SK-N-SH (cell line): ENCODE results near the gene MAN2A2. TPM values are rescaled to one million over a fixed set of nuclear protein-coding genes. Genes with fewer than 3 reads are reported as not detected.

Experiments used
- CTCF ChIA-PET: fragments of 300-600, 350-600 bp; formaldehyde crosslinking; extraction: SDS; loops from one replicate; lab custom pipeline; 2021; lab: Yijun Ruan, JAX
- POLR2A ChIA-PET: fragments of 350-600 bp; sonication (Branson Sonifier 250); formaldehyde crosslinking; extraction: SDS; loops from one replicate; lab custom pipeline; 2020; ENCODE audit warnings: antibody characterized with exemption, inconsistent platforms; lab: Yijun Ruan, JAX
- DNase-seq: peaks from one replicate; pipeline ENCODE4 v3.0.0; 2012
- H2AFZ ChIP-seq: fragments of 200-600 bp; sonication (generic); 2 replicates; pipeline ENCODE4 v1.8.1; 2016; ENCODE audit warnings: antibody characterized with exemption, mild to moderate bottlenecking, low read depth
- H3F3A ChIP-seq: fragments of 200-600 bp; sonication (generic); replicated peaks from 2 replicates; pipeline ENCODE3; 2016; ENCODE audit warnings: antibody characterized with exemption, mild to moderate bottlenecking; ENCODE audit not compliant: insufficient read depth
- H3K27ac ChIP-seq, 2 experiments: fragments of 200-500 bp in 1 of 2; fragments of 200-600 bp in 1 of 2; sonication (Bioruptor generic) in 1 of 2; sonication (generic), shearing (Covaris generic) in 1 of 2; 2 replicates each; pipeline versions ENCODE4 v1.5.1 to v1.6.1; 2014 to 2016; ENCODE audit warnings: low read depth in 2 of 2, inconsistent platforms in 1 of 2, low read length in 1 of 2, mild to moderate bottlenecking in 1 of 2, mixed read lengths in 1 of 2
- H3K27me3 ChIP-seq: fragments of 200-600 bp; sonication (generic), shearing (Covaris generic); 2 replicates; pipeline ENCODE4 v1.6.1; 2016; ENCODE audit warnings: mixed run types; ENCODE audit not compliant: insufficient read depth
- H3K36me3 ChIP-seq, 2 experiments: fragments of 200-500 bp in 1 of 2; fragments of 200-600 bp in 1 of 2; sonication (Bioruptor generic) in 1 of 2; sonication (generic) in 1 of 2; replicated peaks in 1 of 2; 2 replicates each; pipeline versions ENCODE3 to v1.5.1; 2014 to 2016; ENCODE audit warnings: low read length in 1 of 2, mild to moderate bottlenecking in 1 of 2; ENCODE audit not compliant: insufficient read depth in 2 of 2, control insufficient read depth in 1 of 2
- H3K4me1 ChIP-seq, 2 experiments: fragments of 200-500 bp in 1 of 2; fragments of 200-600 bp in 1 of 2; sonication (Bioruptor generic) in 1 of 2; sonication (generic), shearing (Covaris generic) in 1 of 2; 2 replicates each; pipeline versions ENCODE4 v1.5.1 to v1.6.1; 2014 to 2016; ENCODE audit warnings: low read depth in 1 of 2, low read length in 1 of 2, mixed run types in 1 of 2; ENCODE audit not compliant: insufficient read depth in 2 of 2, control insufficient read depth in 1 of 2
- H3K4me2 ChIP-seq: fragments of 200-600 bp; sonication (generic), shearing (Covaris generic); 2 replicates; pipeline ENCODE4 v1.6.1; 2017; ENCODE audit warnings: mixed run types
- H3K4me3 ChIP-seq, 2 experiments: fragments of 200-500 bp in 1 of 2; fragments of 200-600 bp in 1 of 2; sonication (Bioruptor generic) in 1 of 2; sonication (generic), shearing (Covaris generic) in 1 of 2; 2 replicates each; pipeline versions ENCODE4 v1.5.1 to v1.8.1; 2014 to 2016; ENCODE audit warnings: low read depth in 2 of 2, inconsistent platforms in 1 of 2, low read length in 1 of 2, mild to moderate bottlenecking in 1 of 2, mixed read lengths in 1 of 2, moderate library complexity in 1 of 2
- H3K79me2 ChIP-seq: fragments of 200-600 bp; sonication (generic); 2 replicates; pipeline ENCODE4 v1.8.1; 2017; ENCODE audit warnings: mild to moderate bottlenecking; ENCODE audit not compliant: insufficient read depth
- H3K9ac ChIP-seq: fragments of 200-600 bp; sonication (generic); 2 replicates; pipeline ENCODE4 v1.6.1; 2017; ENCODE audit warnings: mixed run types
- H3K9me2 ChIP-seq: fragments of 200-600 bp; sonication (generic); 2 replicates; pipeline ENCODE4 v1.6.1; 2017; ENCODE audit warnings: mixed run types
- H3K9me3 ChIP-seq: fragments of 200-600 bp; sonication (generic); 2 replicates; pipeline ENCODE4 v1.6.1; 2017; ENCODE audit warnings: mixed run types, mild to moderate bottlenecking, moderate library complexity
- H4K20me1 ChIP-seq: fragments of 200-600 bp; sonication (generic); 2 replicates; pipeline ENCODE4 v1.6.1; 2017; ENCODE audit warnings: mild to moderate bottlenecking, mixed run types; ENCODE audit not compliant: insufficient read depth
- CTCF ChIP-seq: fragments of 200-600 bp; sonication (generic); IDR thresholded peaks from 2 replicates; pipeline ENCODE4 v1.6.1; 2017; ENCODE audit warnings: antibody characterized with exemption, mild to moderate bottlenecking, moderate library complexity
- EZH2phosphoT487 ChIP-seq: fragments of 200-600 bp; sonication (generic); IDR thresholded peaks from 2 replicates; pipeline ENCODE4 v1.6.1; 2017; ENCODE audit warnings: low read depth, mixed run types, mild to moderate bottlenecking, antibody characterized with exemption, moderate library complexity, borderline replicate concordance
- GABPA ChIP-seq: IDR thresholded peaks from 2 replicates; pipeline ENCODE4 v1.4.0; 2012; ENCODE audit warnings: low read depth, mild to moderate bottlenecking
- NFIC ChIP-seq: IDR thresholded peaks from 2 replicates; pipeline ENCODE4 v1.4.0; 2012; ENCODE audit warnings: borderline replicate concordance
- RAD21 ChIP-seq: IDR thresholded peaks from 2 replicates; pipeline ENCODE4 v1.6.1; 2012; ENCODE audit warnings: mild to moderate bottlenecking, low read length
- RCOR1 ChIP-seq: fragments of 150-350 bp; IDR thresholded peaks from 2 replicates; pipeline ENCODE4 v1.6.1; 2017; ENCODE audit warnings: antibody characterized with exemption, low read length
- REST ChIP-seq: IDR thresholded peaks from 2 replicates; pipeline ENCODE4 v1.6.1; 2012; ENCODE audit warnings: mild to moderate bottlenecking, low read depth, low read length, moderate library complexity
- RFX5 ChIP-seq: IDR thresholded peaks from 2 replicates; pipeline ENCODE4 v1.6.1; 2012; ENCODE audit warnings: mild to moderate bottlenecking, improper control_type of control experiment, low read length
- RXRA ChIP-seq: IDR thresholded peaks from 2 replicates; pipeline ENCODE4 v1.4.0; 2012; ENCODE audit warnings: low read depth, mild to moderate bottlenecking, borderline replicate concordance
- SIN3A ChIP-seq: IDR thresholded peaks from 2 replicates; pipeline ENCODE4 v1.6.1; 2012; ENCODE audit warnings: low read depth, mild to moderate bottlenecking, low read length, moderate library complexity, borderline replicate concordance
- USF1 ChIP-seq: IDR thresholded peaks from 2 replicates; pipeline ENCODE4 v1.4.0; 2012; ENCODE audit warnings: low read depth, borderline replicate concordance
- USF2 ChIP-seq: fragments of 150-350 bp; IDR thresholded peaks from 2 replicates; pipeline ENCODE4 v1.6.1; 2017; ENCODE audit warnings: antibody characterized with exemption, low read length, low read depth, borderline replicate concordance
- WGBS: methylation state at CpG from one replicate; pipeline ENCODE4 v1.1.6; 2017; ENCODE audit warnings: low lambda C conversion rate; 5-methylcytosine and 5-hydroxymethylcytosine counted together
- polyA plus RNA-seq, 3 experiments: library from polyadenylated mRNA; depleted of rRNA; stranded (reverse); fragments of >200 nt; gene quantifications; 2 replicates each; pipeline ENCODE4 v1.2.3, GENCODE V29; 2012

The MAN2A2 gene
- polyA plus RNA-seq, 1 of the 3 experiments (the other 2 are of a cell fraction) = 35.0 TPM

GRCh38 chr15:90905306-90906180, 2.4 kb downstream of the MAN2A2 start:
- H3K4me2 ChIP-seq = no peak overlapping the region
- CTCF ChIA-PET = interaction anchor here (0.9 to 7.5 kb wide), 4 partner anchors 20 to 257 kb away, joined by 3 to 121 read pairs (median 7); partner anchors contain the start of genes HDDC3 and UNC45A
- TF ChIP-seq CTCF (no peak), NFIC (no peak), SIN3A (no peak)
- no peaks in the 10 kb centered on the region for H3K9me2 ChIP-seq
- no peak for DNase-seq
- H3F3A ChIP-seq = peaks cover 7% of the 10 kb centered on the region
- peaks cover 3 to 11% of the 10 kb centered on the region in 2 experiments; a peak in 2 of 4 replicates for H3K4me1 ChIP-seq
- H3K79me2 ChIP-seq = no peaks in the 10 kb centered on the region
- no peaks in the 10 kb centered on the region for H4K20me1 ChIP-seq
- H3K27me3 ChIP-seq = no peaks in the 10 kb centered on the region
- WGBS = 98% methylated on average over 22 of the region's 28 CpGs
- H3K9me3 ChIP-seq = no peaks in the 10 kb centered on the region
- no peak overlapping the region for H3K9ac ChIP-seq
- no peak overlapping the region for H2AFZ ChIP-seq
- H3K27ac ChIP-seq = no peak overlapping the region
- H3K36me3 ChIP-seq = peaks cover 0 to 36% of the 10 kb centered on the region in 2 experiments
- no peak overlapping the region for H3K4me3 ChIP-seq
- POLR2A ChIA-PET = no interaction called here

- Histone ChIP-seq H4K20me1 (no peaks in the 10 kb centered on the region), H3K27ac (no peak overlapping the region), H3K79me2 (no peaks in the 10 kb centered on the region), H3K4me3 (no peak overlapping the region), H3K9me2 (no peaks in the 10 kb centered on the region), H3K27me3 (no peaks in the 10 kb centered on the region), H2AFZ (no peak overlapping the region), H3K36me3 (peaks cover 0 to 42% of the 10 kb centered on the region in 2 experiments), H3F3A (peaks cover 7% of the 10 kb centered on the region), H3K4me1 (peaks cover 3 to 11% of the 10 kb centered on the region in 2 experiments; a peak in 2 of 4 replicates), H3K9me3 (no peaks in the 10 kb centered on the region), H3K9ac (no peak overlapping the region), H3K4me2 (no peak overlapping the region)
- WGBS = over 99% methylated on average over 6 of the region's 11 CpGs
- ChIA-PET POLR2A (no interaction called here), CTCF (interaction anchor here (1.5 to 7.5 kb wide), 3 partner anchors 21 to 258 kb away, joined by 4 to 121 read pairs (median 10); partner anchors contain the start of genes HDDC3 and UNC45A)
- no peak for DNase-seq
- TF ChIP-seq RFX5 (no peak), RCOR1 (no peak), RAD21 (no peak), CTCF (no peak), USF1 (no peak), RXRA (no peak), REST (no peak), SIN3A (no peak), EZH2phosphoT487 (no peak), NFIC (no peak), USF2 (no peak), GABPA (no peak)
Observed at GRCh38 chr15:90906181-90906849, 3.2 kb downstream of the MAN2A2 start.
